ENCODE results near the gene UTP20.

DNA sequence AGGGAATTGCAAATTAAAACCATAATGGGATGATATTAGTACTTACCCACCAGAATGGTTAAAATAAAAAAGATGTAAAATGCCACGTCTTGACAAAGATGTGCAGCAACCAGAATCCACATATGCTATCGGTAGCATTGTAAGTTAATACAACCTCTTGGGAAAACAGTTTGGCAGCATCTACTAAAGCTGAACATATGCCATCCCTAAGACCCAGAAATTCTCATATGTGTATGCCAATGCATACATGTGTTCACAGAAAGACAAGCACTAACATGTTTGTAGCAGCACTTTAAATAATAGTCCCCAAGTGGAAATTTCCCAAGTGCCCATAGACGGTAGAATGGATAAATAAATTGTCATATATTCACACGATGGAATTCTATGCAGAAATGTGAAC, 41.6 kb upstream of the UTP20 start:
- TF ChIP-seq BCL11A (tag by site-specific recombination; IDR thresholded peaks at IDR 0.05; ENCODE audit: low read depth), result no peak
- TF ChIP-seq ZNF16 (tag by site-specific recombination; IDR thresholded peaks at IDR 0.05; ENCODE audit: low read depth), result no peak
- TF ChIP-seq, protein P1, sequence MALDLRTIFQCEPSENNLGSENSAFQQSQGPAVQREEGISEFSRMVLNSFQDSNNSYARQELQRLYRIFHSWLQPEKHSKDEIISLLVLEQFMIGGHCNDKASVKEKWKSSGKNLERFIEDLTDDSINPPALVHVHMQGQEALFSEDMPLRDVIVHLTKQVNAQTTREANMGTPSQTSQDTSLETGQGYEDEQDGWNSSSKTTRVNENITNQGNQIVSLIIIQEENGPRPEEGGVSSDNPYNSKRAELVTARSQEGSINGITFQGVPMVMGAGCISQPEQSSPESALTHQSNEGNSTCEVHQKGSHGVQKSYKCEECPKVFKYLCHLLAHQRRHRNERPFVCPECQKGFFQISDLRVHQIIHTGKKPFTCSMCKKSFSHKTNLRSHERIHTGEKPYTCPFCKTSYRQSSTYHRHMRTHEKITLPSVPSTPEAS (tag by site-specific recombination; IDR thresholded peaks at IDR 0.05), result no peak
- no peak for TF ChIP-seq SP2 (tag by site-specific recombination; IDR thresholded peaks at IDR 0.05)
- no peak for TF ChIP-seq ZNF416 (tag by site-specific recombination; IDR thresholded peaks at IDR 0.05)
- no peak for TF ChIP-seq GLIS1 (tag by site-specific recombination; IDR thresholded peaks at IDR 0.05)
- TF ChIP-seq ZBTB17 (tag by site-specific recombination; IDR thresholded peaks at IDR 0.05), result no peak
- TF ChIP-seq ZNF248 (tag by site-specific recombination; IDR thresholded peaks at IDR 0.05), result no peak

Data from HEK293 (cell line).